EL (cell line): Measurements from ENCODE around the gene ADORA2A.
"Not testable (repeated sequence)": the region's sequence is repeated elsewhere in the genome, so short reads cannot be mapped to it uniquely, and the experiment has no call there.

Source experiments
- DNase-seq: peaks from one replicate; pipeline ENCODE4 v3.0.0-alpha.2; 2016

Gene ADORA2A

GRCh38 chr22:24455751-24456426, 28.5 kb downstream of the ADORA2A start:
- DNase-seq: no peak

GRCh38 chr22:24457894-24458420, 30.6 kb downstream of the ADORA2A start:
- DNase-seq: no peak

- DNase-seq: no peak
These were observed 32.5 kb downstream of the ADORA2A start for GRCh38 chr22:24459911-24460310.

- DNase-seq: no peak
These were observed 33.2 kb downstream of the ADORA2A start for GRCh38 chr22:24460418-24461089.

- no peak for DNase-seq
These were observed 35.8 kb downstream of the ADORA2A start for GRCh38 chr22:24463071-24463760.

- peak; percentile 82 for DNase-seq
These were observed 38.2 kb downstream of the ADORA2A start for GRCh38 chr22:24465566-24465965.

- DNase-seq: no peak
These were observed 38.6 kb downstream of the ADORA2A start for GRCh38 chr22:24465975-24466374.

GRCh38 chr22:24466716-24467328, 39.4 kb downstream of the ADORA2A start:
- peak; percentile 74 for DNase-seq

- no peak for DNase-seq
These were observed 39.9 kb downstream of the ADORA2A start for GRCh38 chr22:24467340-24467739.

- DNase-seq: peak; percentile 10
These were observed 44.2 kb downstream of the ADORA2A start for GRCh38 chr22:24471570-24471969.

GRCh38 chr22:24473284-24473683, 45.9 kb downstream of the ADORA2A start:
- no peak for DNase-seq

- peak; percentile 96 for DNase-seq
These were observed 46.8 kb downstream of the ADORA2A start for GRCh38 chr22:24474221-24474620.

GRCh38 chr22:24474649-24475255, 47.4 kb downstream of the ADORA2A start:
- DNase-seq: peak; percentile 40

GRCh38 chr22:24481641-24482040, 54.2 kb downstream of the ADORA2A start:
- DNase-seq: no peak

GRCh38 chr22:24482575-24482974, 55.2 kb downstream of the ADORA2A start:
- DNase-seq: peak; percentile 77

- DNase-seq: no peak
These were observed 55.6 kb downstream of the ADORA2A start for GRCh38 chr22:24482998-24483397.

- DNase-seq: no peak
These were observed 56.7 kb downstream of the ADORA2A start for GRCh38 chr22:24483976-24484545.

- DNase-seq: no peak
These were observed 57.8 kb downstream of the ADORA2A start for GRCh38 chr22:24485170-24485569.

GRCh38 chr22:24485608-24486007, 58.2 kb downstream of the ADORA2A start:
- no peak for DNase-seq

- peak; percentile 90 for DNase-seq
These were observed 59.1 kb downstream of the ADORA2A start for GRCh38 chr22:24486501-24486921.

GRCh38 chr22:24489011-24489410, 61.6 kb downstream of the ADORA2A start:
- no peak for DNase-seq

GRCh38 chr22:24489434-24489833, 62.0 kb downstream of the ADORA2A start:
- DNase-seq: not testable (repeated sequence)
